IMR-90 (cell line): Measurements from ENCODE around the gene CYP2R1. TPM values are rescaled to one million over a fixed set of nuclear protein-coding genes. Genes with fewer than 3 reads are reported as not detected.

ENCODE experiments used
- ATAC-seq: fragments of 200-7000 bp; cut with Tn5 transposase; 2 replicates; pipeline ENCODE4 v1.9.1; 2020; ENCODE audit warnings: low read depth, mild to moderate bottlenecking, moderate library complexity
- BruUV-seq: library from RNA; stranded (reverse); fragments of 400-500 nt; replicated peaks from 2 replicates; lab custom pipeline; 2021; lab: Mats Ljungman, UMichigan
- CTCF ChIA-PET: fragments of 300-600 bp; formaldehyde crosslinking; extraction: SDS; loops from one replicate; lab custom pipeline; 2021; ENCODE audit warnings: antibody characterized with exemption; lab: Yijun Ruan, JAX
- POLR2A ChIA-PET: fragments of 300-600 bp; sonication (Branson Sonifier 250); formaldehyde crosslinking; loops from one replicate; lab custom pipeline; 2022; ENCODE audit warnings: antibody characterized with exemption; ENCODE audit not compliant: unreplicated experiment; lab: Charles Lee
- DNase-seq: peaks from one replicate; pipeline ENCODE4 v3.0.0; 2013
- H2AFZ ChIP-seq: replicated peaks from 2 replicates; pipeline ENCODE3; 2013; ENCODE audit warnings: low read length, mild to moderate bottlenecking; ENCODE audit not compliant: poor library complexity
- H2AK5ac ChIP-seq: 2 replicates; pipeline ENCODE4 v1.6.1; 2013; ENCODE audit warnings: low read depth, low read length, inconsistent platforms
- H2AK9ac ChIP-seq: replicated peaks from 2 replicates; pipeline ENCODE3; 2013; ENCODE audit warnings: mild to moderate bottlenecking, low read depth, low read length, moderate library complexity; ENCODE audit not compliant: poor library complexity
- H2BK120ac ChIP-seq: 2 replicates; pipeline ENCODE4 v1.6.1; 2013; ENCODE audit warnings: low read depth, low read length, inconsistent platforms
- H2BK15ac ChIP-seq: 3 replicates; pipeline ENCODE4 v1.6.1; 2013; ENCODE audit warnings: low read depth, low read length, inconsistent platforms
- H2BK20ac ChIP-seq: 2 replicates; pipeline ENCODE4 v1.6.1; 2013; ENCODE audit warnings: low read depth, mild to moderate bottlenecking, inconsistent platforms, low read length, moderate library complexity
- H2BK5ac ChIP-seq: 2 replicates; pipeline ENCODE4 v1.6.1; 2013; ENCODE audit warnings: mild to moderate bottlenecking, low read depth, low read length, inconsistent platforms; ENCODE audit not compliant: poor library complexity, severe bottlenecking
- H3K14ac ChIP-seq: replicated peaks from 2 replicates; pipeline ENCODE4 v1.6.1; 2013; ENCODE audit warnings: low read depth, low read length, inconsistent platforms
- H3K18ac ChIP-seq: 2 replicates; pipeline ENCODE4 v1.6.1; 2013; ENCODE audit warnings: low read depth, low read length, control low read depth
- H3K23ac ChIP-seq: 2 replicates; pipeline ENCODE4 v1.6.1; 2013; ENCODE audit warnings: low read depth, low read length, inconsistent platforms
- H3K27ac ChIP-seq: 2 replicates; pipeline ENCODE4 v1.5.1; 2013; ENCODE audit warnings: mild to moderate bottlenecking, control low read depth, low read length; ENCODE audit not compliant: insufficient read depth
- H3K27me3 ChIP-seq: 2 replicates; pipeline ENCODE4 v1.6.1; 2013; ENCODE audit warnings: low read length; ENCODE audit not compliant: control insufficient read depth, insufficient read depth
- H3K36me3 ChIP-seq: 2 replicates; pipeline ENCODE4 v1.6.1; 2013; ENCODE audit warnings: low read length, mixed read lengths; ENCODE audit not compliant: control insufficient read depth, insufficient read depth
- H3K4ac ChIP-seq: 2 replicates; pipeline ENCODE4 v1.6.1; 2013; ENCODE audit warnings: low read depth, low read length, inconsistent platforms
- H3K4me1 ChIP-seq: 2 replicates; pipeline ENCODE4 v1.6.1; 2013; ENCODE audit warnings: low read length, mixed read lengths; ENCODE audit not compliant: control insufficient read depth, insufficient read depth
- H3K4me2 ChIP-seq: 2 replicates; pipeline ENCODE4 v1.6.1; 2013; ENCODE audit warnings: low read depth, mild to moderate bottlenecking, control low read depth, low read length, moderate library complexity
- H3K4me3 ChIP-seq: 2 replicates; pipeline ENCODE4 v1.5.1; 2013; ENCODE audit warnings: low read depth, mild to moderate bottlenecking, control low read depth, low read length, moderate library complexity; ENCODE audit not compliant: insufficient read depth
- H3K56ac ChIP-seq: 2 replicates; pipeline ENCODE4 v1.6.1; 2013; ENCODE audit warnings: low read length, inconsistent platforms; ENCODE audit not compliant: insufficient read depth; ENCODE audit errors: extremely low read depth
- H3K79me1 ChIP-seq, 2 experiments: 2 replicates each; pipeline ENCODE4 v1.6.1; 2013; ENCODE audit warnings: low read length in 2 of 2, inconsistent platforms in 1 of 2, low read depth in 1 of 2
- H3K9ac ChIP-seq: 2 replicates; pipeline ENCODE4 v1.6.1; 2013; ENCODE audit warnings: low read depth, low read length, control low read depth
- H3K9me1 ChIP-seq: 2 replicates; pipeline ENCODE4 v1.6.1; 2013; ENCODE audit warnings: low read length, inconsistent platforms; ENCODE audit not compliant: insufficient read depth
- H3K9me3 ChIP-seq: 2 replicates; pipeline ENCODE4 v1.6.1; 2013; ENCODE audit warnings: low read length; ENCODE audit not compliant: control insufficient read depth, insufficient read depth
- H4K20me1 ChIP-seq: 2 replicates; pipeline ENCODE4 v1.6.1; 2013; ENCODE audit warnings: low read length, inconsistent platforms; ENCODE audit not compliant: insufficient read depth
- H4K5ac ChIP-seq: 2 replicates; pipeline ENCODE4 v1.6.1; 2013; ENCODE audit warnings: mild to moderate bottlenecking, low read depth, low read length, control low read depth
- H4K8ac ChIP-seq, 2 experiments: 2 replicates each; pipeline ENCODE4 v1.6.1; 2013; ENCODE audit warnings: low read depth in 2 of 2, low read length in 2 of 2, control low read depth in 1 of 2, inconsistent platforms in 1 of 2
- H4K91ac ChIP-seq: 2 replicates; pipeline ENCODE4 v1.6.1; 2013; ENCODE audit warnings: low read depth, low read length, inconsistent platforms; ENCODE audit not compliant: insufficient read depth
- CHD1 ChIP-seq: IDR thresholded peaks from 2 replicates; pipeline ENCODE4 v1.6.1; 2012; ENCODE audit warnings: low read depth, low read length, improper control_type of control experiment
- MAFK ChIP-seq: IDR thresholded peaks from 2 replicates; pipeline ENCODE4 v1.6.1; 2012; ENCODE audit warnings: low read depth, low read length, improper control_type of control experiment
- WGBS, 2 experiments: methylation state at CpG; one replicate each; pipeline versions ENCODE4 v1.1.5 to v1.1.7; 2013; ENCODE audit warnings: missing lambda C conversion rate in 2 of 2; ENCODE audit not compliant: insufficient read length in 1 of 2; ENCODE audit errors: extremely low coverage in 2 of 2; 5-methylcytosine and 5-hydroxymethylcytosine counted together
- dilution Hi-C: fragments of 300-500 bp; cut with HindIII; formaldehyde crosslinking; loops from one replicate; pipeline ENCODE4 v1.14.3; 2018; ENCODE audit warnings: low sequenced_read_pairs; ENCODE audit not compliant: unreplicated experiment
- in situ Hi-C: fragments of 300-500 bp; cut with MboI; formaldehyde crosslinking; loops from 3 replicates; pipeline ENCODE4 v1.14.3; 2019; ENCODE audit warnings: low sequenced_read_pairs, inconsistent platforms, mixed read lengths
- intact Hi-C: fragments of 100-400 bp; cut with micrococcal nuclease; formaldehyde crosslinking; loops from 2 replicates; pipeline ENCODE4 v1.10.0; 2022
- polyA plus RNA-seq, 3 experiments: library from polyadenylated mRNA; depleted of rRNA; stranded (reverse); fragments of >200 nt; gene quantifications; 2 replicates each; pipeline ENCODE4 v1.2.3, GENCODE V29; 2012; ENCODE audit warnings: low replicate concordance in 1 of 3
- total RNA-seq: library from RNA; depleted of rRNA; stranded (reverse); fragments of >200 nt; gene quantifications from 2 replicates; pipeline ENCODE4 v1.2.3, GENCODE V29; 2012

CYP2R1 gene
- total and polyA plus RNA-seq, 2 of the 4 experiments (the other 2 are of a cell fraction) = 4.7 to 5.2 TPM

GRCh38 chr11:14860511-14860910, 31.5 kb downstream of the CYP2R1 start:
- Histone ChIP-seq H4K91ac (no peak overlapping the region), H3K14ac (no peak overlapping the region), H2BK5ac (no peak overlapping the region), H3K18ac (no peak overlapping the region), H2AK5ac (no peak overlapping the region), H2AFZ (no peak overlapping the region), H4K5ac (no peak overlapping the region), H3K4me3 (no peak overlapping the region), H4K8ac (no peak overlapping the region), H3K4ac (no peak overlapping the region), H3K9me3 (no peaks in the 10 kb centered on the region), H2BK15ac (no peak overlapping the region), H3K27me3 (no peaks in the 10 kb centered on the region), H3K9ac (no peak overlapping the region), H3K79me1 (no peaks in the 10 kb centered on the region), H3K36me3 (no peaks in the 10 kb centered on the region), H3K9me1 (no peaks in the 10 kb centered on the region), H3K4me1 (no peaks in the 10 kb centered on the region), H3K23ac (no peak overlapping the region), H2BK120ac (no peak overlapping the region), H2BK20ac (no peak overlapping the region), H3K4me2 (no peak overlapping the region), H2AK9ac (no peak overlapping the region), H3K27ac (no peak overlapping the region), H3K56ac (no peak overlapping the region), H4K20me1 (no peaks in the 10 kb centered on the region)
- intact Hi-C loops = no loop called here
- in situ Hi-C loops = no loop called here
- dilution Hi-C loops = no loop called here
- BruUV-seq = no TSS peak
- ATAC-seq (no peak), DNase-seq (no peak)
- ChIA-PET CTCF (interaction anchor here (1.5 kb wide), 1 partner anchor 10 kb away, joined by 5 read pairs; no protein-coding TSS in a partner anchor), POLR2A (no interaction called here)
- WGBS, 2 experiments = no CpG with 5 or more reads among the region's 2 CpGs
- TF ChIP-seq CHD1 (no peak), MAFK (peak; percentile 45)
